Measurements from ENCODE around the gene LRRC32.

DNA sequence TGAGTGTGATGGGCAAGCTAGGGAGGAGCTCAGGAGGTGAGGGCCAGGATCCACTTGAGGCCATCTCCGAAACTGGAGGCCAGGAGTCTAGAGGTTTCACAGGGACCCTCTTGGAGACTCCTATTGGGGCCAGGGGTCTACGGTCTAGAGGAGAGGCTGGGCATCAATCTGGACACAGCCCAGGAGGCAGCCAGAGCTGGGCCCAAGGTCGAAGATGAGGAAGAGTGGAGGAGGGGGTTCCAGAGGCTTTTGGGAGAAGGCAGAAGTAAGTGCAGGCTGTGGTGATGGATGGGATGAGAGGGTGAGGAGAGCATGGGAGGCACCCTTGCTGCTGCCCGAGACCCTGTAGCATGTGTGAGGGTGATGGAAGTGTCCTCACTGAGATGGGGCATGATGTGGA, 56.6 kb downstream of the LRRC32 start:
- TF ChIP-seq POLR2AphosphoS5 (IDR thresholded peaks at IDR 0.05; ENCODE audit: low read depth, low read length) (no peak), POLR2A (IDR thresholded peaks at IDR 0.05; ENCODE audit: low read depth, low read length) (no peak), TAF1 (IDR thresholded peaks at IDR 0.05; ENCODE audit: borderline replicate concordance, low read depth, low read length) (no peak)
